ENCODE results near the gene LPAR1.

The LPAR1 gene

DNA sequence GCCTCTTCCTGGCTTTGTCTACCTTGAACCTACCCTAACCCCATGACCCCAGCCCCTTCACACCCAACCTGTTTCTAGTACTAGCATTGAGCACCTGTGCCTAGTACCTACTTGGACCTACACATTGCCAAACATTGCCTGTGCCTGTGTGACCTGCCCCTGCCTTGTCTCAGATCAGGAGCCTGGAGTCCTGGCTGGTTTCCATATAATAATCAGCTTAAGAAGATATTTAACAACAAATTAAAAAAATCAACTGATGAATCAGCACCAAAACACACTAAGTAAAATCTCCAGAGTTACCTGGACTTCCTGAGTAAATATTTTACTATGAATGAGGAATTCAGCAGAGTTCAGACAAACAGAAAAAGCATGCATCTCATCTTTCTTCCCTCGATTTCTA, 17.7 kb downstream of the LPAR1 start (continued):
- TF ChIP-seq, protein P1, sequence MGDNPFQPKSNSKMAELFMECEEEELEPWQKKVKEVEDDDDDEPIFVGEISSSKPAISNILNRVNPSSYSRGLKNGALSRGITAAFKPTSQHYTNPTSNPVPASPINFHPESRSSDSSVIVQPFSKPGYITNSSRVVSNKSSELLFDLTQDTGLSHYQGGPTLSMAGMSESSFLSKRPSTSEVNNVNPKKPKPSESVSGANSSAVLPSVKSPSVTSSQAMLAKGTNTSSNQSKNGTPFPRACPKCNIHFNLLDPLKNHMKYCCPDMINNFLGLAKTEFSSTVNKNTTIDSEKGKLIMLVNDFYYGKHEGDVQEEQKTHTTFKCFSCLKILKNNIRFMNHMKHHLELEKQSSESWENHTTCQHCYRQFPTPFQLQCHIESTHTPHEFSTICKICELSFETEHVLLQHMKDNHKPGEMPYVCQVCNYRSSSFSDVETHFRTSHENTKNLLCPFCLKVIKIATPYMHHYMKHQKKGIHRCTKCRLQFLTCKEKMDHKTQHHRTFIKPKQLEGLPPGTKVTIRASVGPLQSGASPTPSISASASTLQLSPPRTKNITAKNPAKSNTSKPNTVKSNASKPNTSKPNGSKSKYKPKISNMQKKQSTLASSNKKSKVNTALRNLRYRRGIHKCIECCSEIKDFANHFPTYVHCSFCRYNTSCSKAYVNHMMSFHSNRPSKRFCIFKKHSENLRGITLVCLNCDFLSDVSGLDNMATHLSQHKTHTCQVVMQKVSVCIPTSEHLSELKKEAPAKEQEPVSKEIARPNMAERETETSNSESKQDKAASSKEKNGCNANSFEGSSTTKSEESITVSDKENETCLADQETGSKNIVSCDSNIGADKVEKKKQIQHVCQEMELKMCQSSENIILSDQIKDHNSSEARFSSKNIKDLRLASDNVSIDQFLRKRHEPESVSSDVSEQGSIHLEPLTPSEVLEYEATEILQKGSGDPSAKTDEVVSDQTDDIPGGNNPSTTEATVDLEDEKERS (tag by site-specific recombination; IDR thresholded peaks at IDR 0.05) = no peak

DNA sequence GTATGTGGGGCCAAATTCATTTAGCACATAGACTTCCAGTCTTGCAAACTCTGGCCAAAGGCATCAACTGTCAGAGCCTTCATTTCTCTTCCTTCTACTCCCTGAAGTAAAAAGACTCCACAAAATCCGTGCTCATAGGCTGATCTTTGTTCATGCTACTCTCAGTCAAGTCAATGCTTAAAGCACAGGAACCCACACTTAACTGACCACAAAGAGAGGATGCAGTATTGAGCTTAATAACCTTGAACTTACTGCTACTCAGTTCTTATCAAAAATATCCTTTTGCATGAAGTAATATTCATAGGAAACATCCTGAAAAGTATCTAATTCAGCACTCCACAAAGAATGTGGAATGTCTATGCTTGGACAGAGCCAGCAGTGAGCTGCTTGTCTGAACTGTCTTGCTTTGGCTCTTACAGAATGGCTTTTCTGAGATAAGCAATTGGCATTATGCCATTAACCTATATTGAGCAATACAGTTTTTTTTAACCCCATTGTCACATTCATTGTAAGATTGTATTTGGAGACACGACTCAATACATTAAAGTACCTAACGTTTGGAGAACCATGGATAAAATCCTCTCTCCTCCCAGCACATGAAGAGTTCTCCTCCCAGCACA, 21.7 kb downstream of the LPAR1 start:
- no peak overlapping the region; the same call in 1 of the 2 replicates for H3K27ac ChIP-seq (ENCODE audit: extremely low read depth, low read depth, low read length)
- 0 out of 2 replicates have a peak, but pooled peaks cover 2% of the 10 kb centered on the region for H3K4me1 ChIP-seq (ENCODE audit: control insufficient read depth, insufficient read depth, low read length)
- no peaks in the 10 kb centered on the region for H3K36me3 ChIP-seq (ENCODE audit: control insufficient read depth in 2 of 2, insufficient read depth in 1 of 2, low read length in 2 of 2)
- H3K4me3 ChIP-seq (ENCODE audit: low read depth, low read length) = no peak overlapping the region
- TF ChIP-seq ZNF423 (tag by site-specific recombination; IDR thresholded peaks at IDR 0.05) = no peak
- 0 out of 2 replicates have a peak, but pooled peaks have one; percentile 40 for TF ChIP-seq ZNF600 (tag by site-specific recombination; IDR thresholded peaks at IDR 0.05)
- TF ChIP-seq, protein P2, sequence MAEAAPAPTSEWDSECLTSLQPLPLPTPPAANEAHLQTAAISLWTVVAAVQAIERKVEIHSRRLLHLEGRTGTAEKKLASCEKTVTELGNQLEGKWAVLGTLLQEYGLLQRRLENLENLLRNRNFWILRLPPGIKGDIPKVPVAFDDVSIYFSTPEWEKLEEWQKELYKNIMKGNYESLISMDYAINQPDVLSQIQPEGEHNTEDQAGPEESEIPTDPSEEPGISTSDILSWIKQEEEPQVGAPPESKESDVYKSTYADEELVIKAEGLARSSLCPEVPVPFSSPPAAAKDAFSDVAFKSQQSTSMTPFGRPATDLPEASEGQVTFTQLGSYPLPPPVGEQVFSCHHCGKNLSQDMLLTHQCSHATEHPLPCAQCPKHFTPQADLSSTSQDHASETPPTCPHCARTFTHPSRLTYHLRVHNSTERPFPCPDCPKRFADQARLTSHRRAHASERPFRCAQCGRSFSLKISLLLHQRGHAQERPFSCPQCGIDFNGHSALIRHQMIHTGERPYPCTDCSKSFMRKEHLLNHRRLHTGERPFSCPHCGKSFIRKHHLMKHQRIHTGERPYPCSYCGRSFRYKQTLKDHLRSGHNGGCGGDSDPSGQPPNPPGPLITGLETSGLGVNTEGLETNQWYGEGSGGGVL (tag by site-specific recombination; IDR thresholded peaks at IDR 0.05) = no peak
- TF ChIP-seq, protein P3, sequence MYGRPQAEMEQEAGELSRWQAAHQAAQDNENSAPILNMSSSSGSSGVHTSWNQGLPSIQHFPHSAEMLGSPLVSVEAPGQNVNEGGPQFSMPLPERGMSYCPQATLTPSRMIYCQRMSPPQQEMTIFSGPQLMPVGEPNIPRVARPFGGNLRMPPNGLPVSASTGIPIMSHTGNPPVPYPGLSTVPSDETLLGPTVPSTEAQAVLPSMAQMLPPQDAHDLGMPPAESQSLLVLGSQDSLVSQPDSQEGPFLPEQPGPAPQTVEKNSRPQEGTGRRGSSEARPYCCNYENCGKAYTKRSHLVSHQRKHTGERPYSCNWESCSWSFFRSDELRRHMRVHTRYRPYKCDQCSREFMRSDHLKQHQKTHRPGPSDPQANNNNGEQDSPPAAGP (tag by site-specific recombination; IDR thresholded peaks at IDR 0.05) = no peak
- TF ChIP-seq ZNF341 (tag by site-specific recombination; IDR thresholded peaks at IDR 0.05; ENCODE audit: low read depth) = peak; percentile 23; the same call in 1 of the 2 replicates
- TF ChIP-seq ZNF660 (tag by site-specific recombination; IDR thresholded peaks at IDR 0.05) = 0 out of 2 replicates have a peak, but pooled peaks have one; percentile 12
- TF ChIP-seq ZNF664 (tag by site-specific recombination; IDR thresholded peaks at IDR 0.05) = 0 out of 2 replicates have a peak, but pooled peaks have one; percentile 55
- no peak for TF ChIP-seq ZNF146 (tag by site-specific recombination; IDR thresholded peaks at IDR 0.05)
- TF ChIP-seq SP7 (tag by site-specific recombination; IDR thresholded peaks at IDR 0.05) = no peak
- no peak for TF ChIP-seq GLI2 (tag by site-specific recombination; IDR thresholded peaks at IDR 0.05; ENCODE audit: borderline replicate concordance, low read depth)
- POLR2A ChIA-PET = no interaction called here
- CTCF ChIA-PET = interaction anchor here (0.6 to 1.0 kb wide), 3 partner anchors 11 to 377 kb away, joined by 4 read pairs; no protein-coding TSS in a partner anchor
- H3K9me3 ChIP-seq (ENCODE audit: control insufficient read depth, insufficient read depth, low read depth, low read length) = no peaks in the 10 kb centered on the region

DNA sequence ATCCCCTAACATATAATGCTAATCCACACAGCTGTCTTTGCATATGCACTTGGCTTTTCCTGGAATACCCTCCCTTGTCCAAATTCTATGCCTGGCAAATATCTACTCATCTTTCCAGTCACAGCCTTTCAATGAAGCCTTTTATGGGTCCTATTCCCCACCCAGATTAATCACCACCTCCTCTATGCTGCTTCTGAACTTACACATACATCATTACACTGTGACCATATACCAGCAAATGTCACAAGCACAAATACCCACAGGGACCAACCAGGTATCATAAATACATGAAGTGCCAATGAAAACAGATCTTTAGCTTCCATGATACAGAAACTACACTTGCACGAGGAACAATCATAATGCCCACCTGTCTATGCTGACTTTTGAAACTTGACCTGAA, 22.3 kb downstream of the LPAR1 start:
- Histone ChIP-seq H3K9me3 (ENCODE audit: control insufficient read depth, insufficient read depth, low read depth, low read length) (no peaks in the 10 kb centered on the region), H3K36me3 (ENCODE audit: control insufficient read depth in 2 of 2, insufficient read depth in 1 of 2, low read length in 2 of 2) (no peaks in the 10 kb centered on the region), H3K4me1 (ENCODE audit: control insufficient read depth, insufficient read depth, low read length) (0 out of 2 replicates have a peak, but pooled peaks cover 2% of the 10 kb centered on the region), H3K4me3 (ENCODE audit: low read depth, low read length) (no peak overlapping the region), H3K27ac (ENCODE audit: extremely low read depth, low read depth, low read length) (no peak overlapping the region)
- ChIA-PET CTCF (interaction anchor here (1.0 kb wide), 1 partner anchor 377 kb away, joined by 4 read pairs; no protein-coding TSS in a partner anchor), POLR2A (no interaction called here)
- TF ChIP-seq SP3 (tag by site-specific recombination; IDR thresholded peaks at IDR 0.05) (no peak), ZSCAN30 (tag by site-specific recombination; IDR thresholded peaks at IDR 0.05) (no peak), FEZF1 (tag by site-specific recombination; IDR thresholded peaks at IDR 0.05) (peak; percentile 38; the same call in 1 of the 2 replicates), ZNF426 (tag by site-specific recombination; IDR thresholded peaks at IDR 0.05) (no peak), OSR2 (tag by site-specific recombination; IDR thresholded peaks at IDR 0.05) (peak; percentile 39; the same call in 1 of the 2 replicates), ZNF2 (tag by site-specific recombination; IDR thresholded peaks at IDR 0.05) (no peak), BCL11A (tag by site-specific recombination; IDR thresholded peaks at IDR 0.05; ENCODE audit: low read depth) (no peak), ZNF248 (tag by site-specific recombination; IDR thresholded peaks at IDR 0.05) (no peak), PRDM1 (tag by site-specific recombination; IDR thresholded peaks at IDR 0.05) (no peak), SP2 (tag by site-specific recombination; IDR thresholded peaks at IDR 0.05) (no peak)
- TF ChIP-seq, protein P4, sequence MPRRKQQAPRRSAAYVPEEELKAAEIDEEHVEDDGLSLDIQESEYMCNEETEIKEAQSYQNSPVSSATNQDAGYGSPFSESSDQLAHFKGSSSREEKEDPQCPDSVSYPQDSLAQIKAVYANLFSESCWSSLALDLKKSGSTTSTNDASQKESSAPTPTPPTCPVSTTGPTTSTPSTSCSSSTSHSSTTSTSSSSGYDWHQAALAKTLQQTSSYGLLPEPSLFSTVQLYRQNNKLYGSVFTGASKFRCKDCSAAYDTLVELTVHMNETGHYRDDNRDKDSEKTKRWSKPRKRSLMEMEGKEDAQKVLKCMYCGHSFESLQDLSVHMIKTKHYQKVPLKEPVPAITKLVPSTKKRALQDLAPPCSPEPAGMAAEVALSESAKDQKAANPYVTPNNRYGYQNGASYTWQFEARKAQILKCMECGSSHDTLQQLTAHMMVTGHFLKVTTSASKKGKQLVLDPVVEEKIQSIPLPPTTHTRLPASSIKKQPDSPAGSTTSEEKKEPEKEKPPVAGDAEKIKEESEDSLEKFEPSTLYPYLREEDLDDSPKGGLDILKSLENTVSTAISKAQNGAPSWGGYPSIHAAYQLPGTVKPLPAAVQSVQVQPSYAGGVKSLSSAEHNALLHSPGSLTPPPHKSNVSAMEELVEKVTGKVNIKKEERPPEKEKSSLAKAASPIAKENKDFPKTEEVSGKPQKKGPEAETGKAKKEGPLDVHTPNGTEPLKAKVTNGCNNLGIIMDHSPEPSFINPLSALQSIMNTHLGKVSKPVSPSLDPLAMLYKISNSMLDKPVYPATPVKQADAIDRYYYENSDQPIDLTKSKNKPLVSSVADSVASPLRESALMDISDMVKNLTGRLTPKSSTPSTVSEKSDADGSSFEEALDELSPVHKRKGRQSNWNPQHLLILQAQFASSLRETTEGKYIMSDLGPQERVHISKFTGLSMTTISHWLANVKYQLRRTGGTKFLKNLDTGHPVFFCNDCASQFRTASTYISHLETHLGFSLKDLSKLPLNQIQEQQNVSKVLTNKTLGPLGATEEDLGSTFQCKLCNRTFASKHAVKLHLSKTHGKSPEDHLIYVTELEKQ (tag by site-specific recombination; IDR thresholded peaks at IDR 0.05; ENCODE audit: borderline replicate concordance) = no peak
